ENCODE data around the gene GPR137.

The GPR137 gene

DNA sequence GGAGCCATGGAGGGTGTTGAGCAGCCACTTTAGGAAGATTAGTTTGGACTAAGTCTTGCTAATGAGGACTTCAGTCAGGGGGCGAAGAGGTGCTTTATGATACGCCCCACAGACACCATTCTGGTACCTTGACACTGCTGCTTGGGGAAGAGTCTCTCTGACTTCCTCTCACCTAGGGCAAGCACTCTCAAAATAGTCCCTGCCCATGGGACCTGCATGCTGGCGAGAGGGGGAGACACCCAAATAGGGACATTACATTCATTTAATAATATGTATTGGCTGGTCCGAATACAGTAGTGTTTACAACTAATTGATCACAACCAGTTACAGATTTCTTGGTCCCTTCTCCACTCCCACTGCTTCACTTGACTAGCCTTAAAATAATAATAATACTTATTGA lies 10.1 kb downstream of the GPR137 start:
- H3K27me3 ChIP-seq (ENCODE audit: control insufficient read depth, insufficient read depth, low read length), result peaks cover 92% of the 10 kb centered on the region
- no peak overlapping the region for H3K4me3 ChIP-seq (ENCODE audit: low read length)
- no peaks in the 10 kb centered on the region for H3K9me3 ChIP-seq (ENCODE audit: control insufficient read depth, low read length)
- peaks cover 39% of the 10 kb centered on the region for H3K4me1 ChIP-seq (ENCODE audit: control insufficient read depth, insufficient read depth, low read length)
- no peaks in the 10 kb centered on the region for H3K36me3 ChIP-seq (ENCODE audit: control insufficient read depth, insufficient read depth, low read length)
- no peak overlapping the region for H3K9ac ChIP-seq (ENCODE audit: low read length)

DNA sequence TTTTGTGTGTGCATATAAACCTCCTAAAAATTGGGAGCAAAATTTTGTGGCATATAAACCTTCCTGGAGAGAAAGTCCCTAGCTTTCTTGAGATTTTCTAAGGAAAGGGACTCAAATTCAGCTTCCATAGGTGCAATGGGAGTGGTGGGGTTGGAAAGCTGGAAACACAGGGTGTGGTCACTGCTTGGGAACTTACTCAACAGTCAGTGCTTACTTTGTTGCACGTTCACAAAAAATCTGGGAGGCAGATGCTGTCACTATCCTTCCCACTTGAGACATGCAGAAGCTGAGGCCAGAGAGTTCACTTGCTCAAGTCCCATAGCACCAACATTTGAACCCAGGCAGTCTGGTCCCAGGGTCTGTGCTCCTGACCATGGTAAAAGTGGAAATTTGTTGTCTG lies 10.6 kb downstream of the GPR137 start:
- H3K9me3 ChIP-seq (ENCODE audit: control insufficient read depth, low read length), result no peaks in the 10 kb centered on the region
- peaks cover 90% of the 10 kb centered on the region for H3K27me3 ChIP-seq (ENCODE audit: control insufficient read depth, insufficient read depth, low read length)
- H3K4me3 ChIP-seq (ENCODE audit: low read length), result no peak overlapping the region
- no peaks in the 10 kb centered on the region for H3K36me3 ChIP-seq (ENCODE audit: control insufficient read depth, insufficient read depth, low read length)
- H3K4me1 ChIP-seq (ENCODE audit: control insufficient read depth, insufficient read depth, low read length), result peaks cover 37% of the 10 kb centered on the region
- H3K9ac ChIP-seq (ENCODE audit: low read length), result no peak overlapping the region

DNA sequence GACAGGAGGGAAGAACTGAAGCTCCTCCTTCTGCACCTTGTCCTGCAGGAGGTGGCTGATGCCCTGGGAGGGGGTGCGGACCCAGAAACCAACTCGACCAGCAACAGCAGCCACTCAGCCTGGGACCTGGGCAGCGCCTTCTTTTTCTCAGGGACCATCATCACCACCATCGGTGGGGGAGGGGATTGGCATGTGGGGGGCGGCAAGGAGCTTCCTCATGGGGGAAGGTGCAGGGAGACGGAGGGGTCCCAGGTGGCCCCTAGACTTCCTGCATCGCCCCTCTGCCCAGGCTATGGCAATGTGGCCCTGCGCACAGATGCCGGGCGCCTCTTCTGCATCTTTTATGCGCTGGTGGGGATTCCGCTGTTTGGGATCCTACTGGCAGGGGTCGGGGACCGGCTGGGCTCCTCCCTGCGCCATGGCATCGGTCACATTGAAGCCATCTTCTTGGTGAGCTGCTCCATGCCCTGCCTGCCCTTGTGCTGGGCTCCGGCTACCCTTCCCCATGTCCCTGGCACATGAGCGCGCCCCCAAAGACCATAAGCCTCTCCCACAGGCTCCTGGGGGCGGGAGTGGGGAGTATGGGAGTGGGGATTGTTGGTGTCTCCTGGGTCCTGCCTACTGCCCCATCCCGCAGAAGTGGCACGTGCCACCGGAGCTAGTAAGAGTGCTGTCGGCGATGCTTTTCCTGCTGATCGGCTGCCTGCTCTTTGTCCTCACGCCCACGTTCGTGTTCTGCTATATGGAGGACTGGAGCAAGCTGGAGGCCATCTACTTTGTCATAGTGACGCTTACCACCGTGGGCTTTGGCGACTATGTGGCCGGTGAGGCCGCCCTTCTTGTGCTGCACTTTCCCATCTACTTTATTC lies 11.4 kb downstream of the GPR137 start:
- no peaks in the 10 kb centered on the region for H3K36me3 ChIP-seq (ENCODE audit: control insufficient read depth, insufficient read depth, low read length)
- H3K27me3 ChIP-seq (ENCODE audit: control insufficient read depth, insufficient read depth, low read length), result peaks cover 82% of the 10 kb centered on the region
- H3K4me1 ChIP-seq (ENCODE audit: control insufficient read depth, insufficient read depth, low read length), result peaks cover 32% of the 10 kb centered on the region
- H3K9me3 ChIP-seq (ENCODE audit: control insufficient read depth, low read length), result no peaks in the 10 kb centered on the region
- no peak overlapping the region for H3K9ac ChIP-seq (ENCODE audit: low read length)
- H3K4me3 ChIP-seq (ENCODE audit: low read length), result no peak overlapping the region

DNA sequence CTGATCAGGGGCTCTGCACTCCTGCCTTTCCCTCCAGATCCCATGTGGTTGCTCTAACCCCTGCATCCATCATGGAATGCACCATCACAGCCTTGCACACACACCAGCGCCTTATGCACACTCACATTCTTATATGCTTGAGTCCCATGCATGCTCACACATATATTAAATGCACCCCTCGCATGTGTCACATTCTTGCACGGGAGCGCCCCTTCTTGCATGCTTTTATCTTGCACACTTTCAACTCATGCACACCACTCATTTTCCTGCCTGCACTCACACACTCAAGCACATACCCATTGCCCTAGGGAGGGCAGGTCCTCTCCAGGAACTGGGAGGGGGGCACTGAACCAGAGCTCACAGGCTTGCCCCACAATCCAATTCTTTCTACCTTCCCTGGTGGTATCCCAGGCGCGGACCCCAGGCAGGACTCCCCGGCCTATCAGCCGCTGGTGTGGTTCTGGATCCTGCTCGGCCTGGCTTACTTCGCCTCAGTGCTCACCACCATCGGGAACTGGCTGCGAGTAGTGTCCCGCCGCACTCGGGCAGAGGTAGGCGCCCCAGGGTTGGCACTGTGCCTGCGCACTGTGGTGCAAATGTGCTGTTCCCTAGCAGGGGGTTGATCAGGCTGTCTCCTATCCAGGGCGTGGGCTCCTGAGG lies 12.2 kb downstream of the GPR137 start:
- Histone ChIP-seq H3K9ac (ENCODE audit: low read length) (no peak overlapping the region), H3K36me3 (ENCODE audit: control insufficient read depth, insufficient read depth, low read length) (no peaks in the 10 kb centered on the region), H3K4me3 (ENCODE audit: low read length) (no peak overlapping the region), H3K4me1 (ENCODE audit: control insufficient read depth, insufficient read depth, low read length) (peaks cover 24% of the 10 kb centered on the region), H3K9me3 (ENCODE audit: control insufficient read depth, low read length) (no peaks in the 10 kb centered on the region), H3K27me3 (ENCODE audit: control insufficient read depth, insufficient read depth, low read length) (peaks cover 75% of the 10 kb centered on the region)

DNA sequence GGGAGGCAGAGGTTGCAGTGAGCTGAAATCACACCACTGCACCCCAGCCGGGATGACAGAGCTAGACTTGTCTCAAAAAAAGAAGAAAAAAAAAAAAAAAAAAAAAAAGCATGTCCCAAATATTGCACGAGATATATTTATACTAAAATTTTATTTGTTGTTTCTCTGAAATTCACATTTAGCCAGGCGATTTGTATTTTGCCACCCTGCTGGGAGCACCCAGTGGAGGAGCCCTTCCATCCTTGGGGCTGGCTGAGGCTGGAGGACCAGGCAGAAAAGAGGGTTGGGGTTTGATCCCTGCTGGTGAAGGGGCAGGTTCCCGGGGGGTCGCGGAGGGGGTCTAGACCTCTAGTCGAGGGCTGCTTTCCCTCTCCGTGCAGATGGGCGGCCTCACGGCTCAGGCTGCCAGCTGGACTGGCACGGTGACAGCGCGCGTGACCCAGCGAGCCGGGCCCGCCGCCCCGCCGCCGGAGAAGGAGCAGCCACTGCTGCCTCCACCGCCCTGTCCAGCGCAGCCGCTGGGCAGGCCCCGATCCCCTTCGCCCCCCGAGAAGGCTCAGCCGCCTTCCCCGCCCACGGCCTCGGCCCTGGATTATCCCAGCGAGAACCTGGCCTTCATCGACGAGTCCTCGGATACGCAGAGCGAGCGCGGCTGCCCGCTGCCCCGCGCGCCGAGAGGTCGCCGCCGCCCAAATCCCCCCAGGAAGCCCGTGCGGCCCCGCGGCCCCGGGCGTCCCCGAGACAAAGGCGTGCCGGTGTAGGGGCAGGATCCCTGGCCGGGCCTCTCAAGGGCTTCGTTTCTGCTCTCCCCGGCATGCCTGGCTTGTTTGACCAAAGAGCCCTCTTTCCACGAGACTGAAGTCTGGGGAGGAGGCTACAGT lies 13.6 kb downstream of the GPR137 start:
- H3K4me3 ChIP-seq (ENCODE audit: low read length), result no peak overlapping the region
- H3K27me3 ChIP-seq (ENCODE audit: control insufficient read depth, insufficient read depth, low read length), result peaks cover 62% of the 10 kb centered on the region
- H3K9ac ChIP-seq (ENCODE audit: low read length), result peak overlapping the region; percentile 34
- H3K4me1 ChIP-seq (ENCODE audit: control insufficient read depth, insufficient read depth, low read length), result peaks cover 32% of the 10 kb centered on the region
- no peaks in the 10 kb centered on the region for H3K36me3 ChIP-seq (ENCODE audit: control insufficient read depth, insufficient read depth, low read length)
- H3K9me3 ChIP-seq (ENCODE audit: control insufficient read depth, low read length), result no peaks in the 10 kb centered on the region

DNA sequence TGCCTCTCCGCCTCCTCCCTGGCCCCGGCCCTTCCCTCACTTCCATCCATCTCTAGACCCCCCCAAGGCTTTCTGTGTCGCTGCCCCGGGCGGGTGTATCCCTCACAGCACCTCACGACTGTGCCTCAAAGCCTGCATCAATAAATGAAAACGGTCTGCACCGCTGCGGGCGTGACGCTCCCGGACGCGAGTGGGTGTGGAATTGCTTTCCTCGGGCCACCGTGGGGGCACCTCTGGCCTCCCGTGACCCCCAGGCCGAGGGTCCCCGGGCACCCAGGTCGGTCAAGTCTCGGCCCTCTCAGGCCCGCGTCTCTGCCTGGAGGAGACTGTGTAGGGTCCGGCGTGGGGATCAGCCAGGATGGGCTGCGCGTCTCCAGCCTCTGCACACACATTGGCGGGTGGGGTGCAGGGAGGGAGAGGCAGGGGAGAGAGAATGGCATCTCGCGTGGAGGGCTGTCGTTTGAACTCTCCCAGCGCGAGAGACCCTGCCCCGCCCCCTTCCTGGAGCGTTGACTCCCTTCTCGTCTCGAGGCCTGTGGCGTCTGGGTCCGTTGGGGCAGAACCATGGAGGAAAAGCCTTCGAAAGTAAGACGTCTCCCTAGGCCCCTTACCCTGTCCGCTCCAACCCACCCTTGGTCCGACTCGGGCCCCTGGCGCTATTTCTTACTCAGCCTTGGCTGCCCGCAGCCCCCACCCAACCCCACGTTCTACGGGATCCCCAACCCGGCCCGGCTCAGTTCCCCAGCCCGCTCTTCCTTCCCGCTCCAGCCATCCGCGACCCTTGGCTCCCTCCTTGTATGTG lies 14.4 kb downstream of the GPR137 start, which contains the start of gene CATSPERZ:
TSS of gene CATSPERZ (plus strand) at position 512 of the 802 bp plus-strand sequence. CDS start at position 565, 53 bp downstream.
- Histone ChIP-seq H3K27me3 (ENCODE audit: control insufficient read depth, insufficient read depth, low read length) (peaks cover 60% of the 10 kb centered on the region), H3K9me3 (ENCODE audit: control insufficient read depth, low read length) (no peaks in the 10 kb centered on the region), H3K9ac (ENCODE audit: low read length) (peak within 1 kb of the TSS; percentile 38), H3K4me1 (ENCODE audit: control insufficient read depth, insufficient read depth, low read length) (peaks cover 36% of the 10 kb centered on the region), H3K4me3 (ENCODE audit: low read length) (no peak within 1 kb of the TSS), H3K36me3 (ENCODE audit: control insufficient read depth, insufficient read depth, low read length) (no peaks in the 10 kb centered on the region)

DNA sequence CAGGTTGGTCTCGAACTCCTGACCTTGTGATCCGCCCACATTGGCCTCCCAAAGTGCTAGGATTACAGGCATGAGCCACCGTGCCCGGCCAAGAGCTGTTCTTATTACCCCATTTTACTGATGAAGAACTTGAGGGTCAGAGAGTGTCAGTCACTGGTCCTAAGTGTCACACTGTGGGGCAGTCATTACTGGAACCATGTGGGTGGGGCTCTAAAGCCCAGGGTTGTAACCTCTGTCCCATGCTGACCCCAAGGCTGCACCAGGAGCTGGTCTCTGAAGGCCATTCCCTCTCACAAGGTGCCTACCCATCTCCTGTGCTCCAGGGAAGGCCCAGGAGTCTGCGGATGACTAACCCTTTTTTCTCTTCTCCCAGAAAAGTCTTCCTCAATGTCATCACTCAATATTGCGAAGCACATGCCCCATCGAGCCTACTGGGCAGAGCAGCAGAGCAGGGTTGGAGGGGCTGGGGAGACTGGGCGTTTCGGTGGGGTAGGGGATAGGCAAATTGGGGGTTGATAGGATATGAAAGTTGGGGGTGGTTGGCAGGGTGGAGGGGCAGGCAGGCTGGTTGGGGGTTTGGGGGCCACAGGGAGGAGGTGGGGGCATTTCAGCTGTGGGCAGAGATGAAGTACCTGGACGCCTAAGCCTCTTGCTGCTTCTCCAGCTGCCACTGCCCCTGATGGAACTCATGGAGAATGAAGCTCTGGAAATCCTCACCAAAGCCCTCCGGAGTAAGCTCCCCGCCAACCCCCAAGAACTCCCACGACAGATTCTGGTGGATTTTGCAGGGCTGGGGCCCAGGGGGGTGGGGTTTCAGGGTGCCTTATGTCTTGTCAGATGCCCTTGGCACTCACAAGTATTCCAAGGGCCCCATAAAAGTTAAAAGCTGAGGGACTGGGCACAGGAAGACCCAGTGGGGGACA lies 17.7 kb downstream of the GPR137 start:
- Histone ChIP-seq H3K36me3 (ENCODE audit: control insufficient read depth, insufficient read depth, low read length) (no peaks in the 10 kb centered on the region), H3K4me3 (ENCODE audit: low read length) (no peak overlapping the region), H3K9me3 (ENCODE audit: control insufficient read depth, low read length) (no peaks in the 10 kb centered on the region), H3K9ac (ENCODE audit: low read length) (peak overlapping the region; percentile 82), H3K27me3 (ENCODE audit: control insufficient read depth, insufficient read depth, low read length) (peaks cover 26% of the 10 kb centered on the region), H3K4me1 (ENCODE audit: control insufficient read depth, insufficient read depth, low read length) (peaks cover 45% of the 10 kb centered on the region)

DNA sequence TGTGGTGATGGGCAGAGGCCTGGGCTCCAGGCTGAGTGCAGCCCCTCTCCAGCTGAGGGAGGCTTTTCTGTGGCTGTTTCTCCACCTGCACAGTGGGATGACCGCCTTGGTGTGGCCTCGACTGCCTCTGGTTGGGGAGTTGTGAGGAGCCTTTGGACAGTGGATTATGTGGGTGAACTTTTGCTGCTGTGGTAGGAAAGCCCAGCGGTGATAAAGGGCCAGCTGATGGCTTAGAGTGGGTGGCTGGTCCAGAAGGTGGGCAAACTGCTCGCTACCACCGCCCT lies 18.3 kb downstream of the GPR137 start:
- H3K4me3 ChIP-seq (ENCODE audit: low read length), result peak overlapping the region; percentile 64

DNA sequence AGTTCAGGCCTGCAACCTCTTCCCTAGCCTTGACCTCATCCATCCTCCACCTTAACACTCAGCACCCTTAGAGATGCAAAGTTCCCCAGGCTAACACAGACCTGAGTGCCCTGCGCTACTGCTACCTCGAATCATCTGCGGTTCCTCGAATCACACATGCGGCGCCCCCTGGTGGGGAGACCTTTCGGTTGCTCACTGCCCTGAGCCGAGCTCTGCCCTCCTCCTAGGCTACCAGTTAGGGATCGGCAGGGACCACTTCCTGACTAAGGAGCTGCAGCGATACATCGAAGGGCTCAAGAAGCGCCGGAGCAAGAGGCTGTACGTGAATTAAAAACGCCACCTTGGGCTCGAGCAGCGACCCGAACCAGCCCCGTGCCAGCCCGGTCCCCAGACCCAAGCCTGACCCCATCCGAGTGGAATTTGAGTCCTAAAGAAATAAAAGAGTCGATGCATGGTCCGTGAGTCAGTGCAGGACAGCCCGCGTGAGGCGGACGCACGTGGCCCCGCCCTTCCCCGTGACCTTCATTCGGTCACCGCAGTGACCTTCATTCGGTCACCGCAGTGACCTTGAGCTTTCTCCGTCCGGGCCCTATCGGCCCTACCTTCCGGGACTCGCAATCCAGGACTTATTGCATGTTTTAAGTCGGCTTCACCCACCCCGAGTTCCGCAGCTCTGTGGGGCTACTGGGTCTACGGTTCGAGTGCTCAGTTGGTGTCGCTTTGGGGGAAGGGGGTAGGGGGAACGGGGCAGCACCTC lies 18.8 kb downstream of the GPR137 start:
- Histone ChIP-seq H3K27me3 (ENCODE audit: control insufficient read depth, insufficient read depth, low read length) (peaks cover 16% of the 10 kb centered on the region), H3K9ac (ENCODE audit: low read length) (peak overlapping the region; percentile 82), H3K36me3 (ENCODE audit: control insufficient read depth, insufficient read depth, low read length) (no peaks in the 10 kb centered on the region), H3K9me3 (ENCODE audit: control insufficient read depth, low read length) (no peaks in the 10 kb centered on the region), H3K4me3 (ENCODE audit: low read length) (peak overlapping the region; percentile 64), H3K4me1 (ENCODE audit: control insufficient read depth, insufficient read depth, low read length) (peaks cover 39% of the 10 kb centered on the region)

More for the DNA sequence above, 18.3 kb downstream of the GPR137 start:
- peaks cover 21% of the 10 kb centered on the region for H3K27me3 ChIP-seq (ENCODE audit: control insufficient read depth, insufficient read depth, low read length)
- H3K9ac ChIP-seq (ENCODE audit: low read length), result peak overlapping the region; percentile 82
- H3K9me3 ChIP-seq (ENCODE audit: control insufficient read depth, low read length), result no peaks in the 10 kb centered on the region
- H3K36me3 ChIP-seq (ENCODE audit: control insufficient read depth, insufficient read depth, low read length), result no peaks in the 10 kb centered on the region
- peaks cover 45% of the 10 kb centered on the region for H3K4me1 ChIP-seq (ENCODE audit: control insufficient read depth, insufficient read depth, low read length)

DNA sequence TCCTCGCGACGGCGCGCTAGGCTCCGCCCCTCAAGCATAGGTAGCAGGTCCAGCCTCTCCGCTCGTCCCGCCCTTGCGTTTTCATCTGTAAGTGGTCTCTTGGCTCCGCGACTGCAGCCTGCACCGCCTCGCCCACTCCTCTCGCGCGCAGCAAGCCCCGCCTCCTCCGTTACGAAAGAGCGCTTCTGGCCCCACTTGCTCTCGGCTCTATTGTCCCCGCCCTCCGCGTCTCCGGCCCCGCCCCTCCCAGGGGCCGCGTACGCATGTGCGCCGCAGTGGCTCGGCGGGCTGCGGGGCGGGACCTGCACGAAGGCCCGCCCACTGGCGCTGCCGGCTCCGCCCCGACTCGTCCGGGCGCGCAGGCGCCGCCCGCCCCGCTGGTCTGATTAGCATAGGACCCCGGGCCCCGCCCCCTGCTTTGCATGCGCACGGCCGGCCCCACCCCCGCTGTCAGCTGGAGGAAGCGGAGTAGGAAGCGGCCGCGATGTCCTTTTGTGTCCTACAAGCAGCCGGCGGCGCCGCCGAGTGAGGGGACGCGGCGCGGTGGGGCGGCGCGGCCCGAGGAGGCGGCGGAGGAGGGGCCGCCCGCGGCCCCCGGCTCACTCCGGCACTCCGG lies 19.5 kb downstream of the GPR137 start, which contains the start of gene ESRRA:
TSS of gene ESRRA (plus strand) at position 450 of the 616 bp plus-strand sequence. CDS start 1,656 bp downstream, outside the sequence.
- peak within 1 kb of the TSS; percentile 82 for H3K9ac ChIP-seq (ENCODE audit: low read length)
- no peaks in the 10 kb centered on the region for H3K9me3 ChIP-seq (ENCODE audit: control insufficient read depth, low read length)
- peaks cover 9% of the 10 kb centered on the region for H3K27me3 ChIP-seq (ENCODE audit: control insufficient read depth, insufficient read depth, low read length)
- no peaks in the 10 kb centered on the region for H3K36me3 ChIP-seq (ENCODE audit: control insufficient read depth, insufficient read depth, low read length)
- peaks cover 33% of the 10 kb centered on the region for H3K4me1 ChIP-seq (ENCODE audit: control insufficient read depth, insufficient read depth, low read length)
- peak within 1 kb of the TSS; percentile 87 for H3K4me3 ChIP-seq (ENCODE audit: low read length)
